WERI-Rb-1 (cell line): ENCODE measurements around the gene SLCO2B1.

ENCODE experiments used
- DNase-seq: peaks from one replicate; pipeline ENCODE4 v3.0.0-alpha.2; 2020
- H3K27ac ChIP-seq: fragments of 250-450 bp; sonication (Bioruptor Pico); 2 replicates; pipeline ENCODE4 v1.5.1; 2020; ENCODE audit warnings: mild to moderate bottlenecking, moderate library complexity
- H3K27me3 ChIP-seq: fragments of 250-450 bp; sonication (Bioruptor Pico); 2 replicates; pipeline ENCODE4 v1.5.1; 2021; ENCODE audit warnings: mild to moderate bottlenecking, low read depth, moderate library complexity; ENCODE audit not compliant: insufficient read depth, severe bottlenecking
- H3K36me3 ChIP-seq: fragments of 250-450 bp; sonication (Bioruptor Pico); 2 replicates; pipeline ENCODE4 v1.5.1; 2020; ENCODE audit warnings: mild to moderate bottlenecking, moderate library complexity
- H3K4me3 ChIP-seq: 2 replicates; pipeline ENCODE4 v1.5.1; 2011; ENCODE audit warnings: low read depth, mild to moderate bottlenecking, control low read depth, low read length
- H3K9me3 ChIP-seq: fragments of 250-450 bp; sonication (Bioruptor Pico); 2 replicates; pipeline ENCODE4 v1.5.1; 2021; ENCODE audit warnings: mild to moderate bottlenecking, moderate library complexity; ENCODE audit not compliant: severe bottlenecking
- CTCF ChIP-seq: IDR thresholded peaks from 2 replicates; pipeline ENCODE4 v1.5.1; 2011; ENCODE audit warnings: low read depth, mild to moderate bottlenecking, control low read depth, inconsistent platforms, low read length

SLCO2B1 gene

GRCh38 chr11:75160880-75161279 is 10.0 kb downstream of the SLCO2B1 start:
- H3K9me3 ChIP-seq: peaks cover 3% of the 10 kb centered on the region
- no peak overlapping the region for H3K27ac ChIP-seq
- H3K36me3 ChIP-seq: no peaks in the 10 kb centered on the region
- no peaks in the 10 kb centered on the region for H3K27me3 ChIP-seq
- no peak for TF ChIP-seq CTCF
- no peak for DNase-seq
- H3K4me3 ChIP-seq: no peak overlapping the region

- no peak overlapping the region for H3K4me3 ChIP-seq
- H3K36me3 ChIP-seq: no peaks in the 10 kb centered on the region
- H3K9me3 ChIP-seq: peaks cover 3% of the 10 kb centered on the region
- H3K27me3 ChIP-seq: no peaks in the 10 kb centered on the region
- TF ChIP-seq CTCF: no peak
- H3K27ac ChIP-seq: no peak overlapping the region
- no peak for DNase-seq
Measured at GRCh38 chr11:75161506-75162095, 10.7 kb downstream of the SLCO2B1 start.

GRCh38 chr11:75162954-75163353 is 12.0 kb downstream of the SLCO2B1 start:
- no peak overlapping the region for H3K4me3 ChIP-seq
- TF ChIP-seq CTCF: no peak
- H3K27ac ChIP-seq: no peak overlapping the region
- DNase-seq: no peak
- no peaks in the 10 kb centered on the region for H3K36me3 ChIP-seq
- no peaks in the 10 kb centered on the region for H3K27me3 ChIP-seq
- H3K9me3 ChIP-seq: peaks cover 3% of the 10 kb centered on the region

DNA sequence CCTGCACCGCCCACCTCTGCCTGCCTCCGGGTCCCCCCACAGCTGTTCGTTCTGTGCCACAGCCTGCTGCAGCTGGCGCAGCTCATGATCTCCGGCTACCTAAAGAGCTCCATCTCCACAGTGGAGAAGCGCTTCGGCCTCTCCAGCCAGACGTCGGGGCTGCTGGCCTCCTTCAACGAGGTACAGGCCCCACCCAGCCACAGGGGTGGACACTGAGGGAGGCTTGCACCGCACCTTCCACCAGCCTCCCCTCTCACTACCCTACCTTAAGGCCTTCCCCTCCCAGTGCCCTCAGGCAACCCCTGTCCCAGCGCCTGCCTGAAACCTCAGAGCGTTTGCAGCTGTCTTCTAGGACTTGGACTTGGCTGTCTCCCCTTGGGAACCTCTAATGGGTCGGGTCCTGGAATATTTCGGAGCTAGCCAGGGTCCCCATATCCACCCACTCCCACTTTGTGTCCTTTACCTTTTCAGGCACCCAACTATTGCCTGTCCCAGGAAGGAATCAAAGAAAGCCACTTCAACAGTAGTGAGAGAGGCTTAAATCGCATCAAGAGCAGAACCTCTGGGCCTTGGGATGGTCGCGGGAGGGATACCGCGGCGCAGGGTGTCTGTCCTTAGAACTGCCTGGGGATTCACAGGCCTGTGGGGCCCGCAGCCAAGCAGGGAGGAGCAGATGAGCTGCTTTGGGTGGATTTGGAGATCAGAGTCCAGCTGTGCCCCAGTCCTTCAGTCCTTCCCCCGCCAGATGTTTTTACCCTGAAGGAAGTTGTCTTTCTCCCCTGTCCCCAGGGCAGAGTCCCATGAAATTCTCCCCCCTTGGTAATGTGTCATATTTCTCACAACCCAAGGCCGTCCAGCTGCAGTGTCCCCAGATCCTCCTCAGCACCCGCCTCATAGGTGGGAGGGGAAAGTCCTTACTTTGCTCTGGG is 13.3 kb downstream of the SLCO2B1 start:
- Histone ChIP-seq H3K4me3 (no peak overlapping the region), H3K27ac (no peak overlapping the region), H3K9me3 (peaks cover 3% of the 10 kb centered on the region), H3K36me3 (no peaks in the 10 kb centered on the region), H3K27me3 (no peaks in the 10 kb centered on the region)
- no peak for DNase-seq
- TF ChIP-seq CTCF: no peak

GRCh38 chr11:75165721-75166120 is 14.8 kb downstream of the SLCO2B1 start:
- no peak for TF ChIP-seq CTCF
- Histone ChIP-seq H3K4me3 (no peak overlapping the region), H3K27ac (no peak overlapping the region), H3K9me3 (peaks cover 3% of the 10 kb centered on the region), H3K27me3 (no peaks in the 10 kb centered on the region), H3K36me3 (no peaks in the 10 kb centered on the region)
- DNase-seq: no peak
